HEK293T (cell line): ENCODE data around the gene DGLUCY.

ENCODE experiments used
- ARNT ChIP-seq: fragments of 450-650 bp; IDR thresholded peaks from 2 replicates; pipeline ENCODE4 v1.6.1; 2017; ENCODE audit warnings: mild to moderate bottlenecking
- BHLHE40 ChIP-seq: fragments of 450-650 bp; IDR thresholded peaks from 2 replicates; pipeline ENCODE4 v1.6.1; 2016; ENCODE audit warnings: mild to moderate bottlenecking, moderate library complexity, borderline replicate concordance
- CTBP1 ChIP-seq: fragments of 450-650 bp; IDR thresholded peaks from 2 replicates; pipeline ENCODE4 v1.6.1; 2016; ENCODE audit warnings: borderline replicate concordance
- FOXA1 ChIP-seq: fragments of 450-650 bp; IDR thresholded peaks from 2 replicates; pipeline ENCODE4 v1.6.1; 2016; ENCODE audit warnings: mild to moderate bottlenecking
- FOXK2 ChIP-seq: fragments of 450-650 bp; IDR thresholded peaks from 2 replicates; pipeline ENCODE4 v1.6.1; 2016; ENCODE audit warnings: mild to moderate bottlenecking
- FOXM1 ChIP-seq: fragments of 450-650 bp; IDR thresholded peaks from 2 replicates; pipeline ENCODE4 v1.6.1; 2017; ENCODE audit warnings: mild to moderate bottlenecking, borderline replicate concordance
- HDGF ChIP-seq: fragments of 450-650 bp; IDR thresholded peaks from 2 replicates; pipeline ENCODE4 v1.6.1; 2017; ENCODE audit warnings: antibody characterized with exemption, borderline replicate concordance
- NFRKB ChIP-seq: fragments of 450-650 bp; IDR thresholded peaks from 2 replicates; pipeline ENCODE4 v1.6.1; 2016; ENCODE audit warnings: mild to moderate bottlenecking, moderate library complexity
- SP1 ChIP-seq: fragments of 450-650 bp; IDR thresholded peaks from 2 replicates; pipeline ENCODE4 v1.6.1; 2017
- SUZ12 ChIP-seq: fragments of 450-650 bp; IDR thresholded peaks from 2 replicates; pipeline ENCODE4 v1.6.1; 2016; ENCODE audit warnings: mild to moderate bottlenecking
- TARDBP ChIP-seq: fragments of 450-650 bp; IDR thresholded peaks from 2 replicates; pipeline ENCODE4 v1.6.1; 2016
- ZNF384 ChIP-seq: fragments of 450-650 bp; IDR thresholded peaks from 2 replicates; pipeline ENCODE4 v1.6.1; 2016
- TF ChIP-seq, protein P1 (sequence below): fragments of 450-650 bp; IDR thresholded peaks from 2 replicates; pipeline ENCODE4 v1.6.1; 2016

DNA sequence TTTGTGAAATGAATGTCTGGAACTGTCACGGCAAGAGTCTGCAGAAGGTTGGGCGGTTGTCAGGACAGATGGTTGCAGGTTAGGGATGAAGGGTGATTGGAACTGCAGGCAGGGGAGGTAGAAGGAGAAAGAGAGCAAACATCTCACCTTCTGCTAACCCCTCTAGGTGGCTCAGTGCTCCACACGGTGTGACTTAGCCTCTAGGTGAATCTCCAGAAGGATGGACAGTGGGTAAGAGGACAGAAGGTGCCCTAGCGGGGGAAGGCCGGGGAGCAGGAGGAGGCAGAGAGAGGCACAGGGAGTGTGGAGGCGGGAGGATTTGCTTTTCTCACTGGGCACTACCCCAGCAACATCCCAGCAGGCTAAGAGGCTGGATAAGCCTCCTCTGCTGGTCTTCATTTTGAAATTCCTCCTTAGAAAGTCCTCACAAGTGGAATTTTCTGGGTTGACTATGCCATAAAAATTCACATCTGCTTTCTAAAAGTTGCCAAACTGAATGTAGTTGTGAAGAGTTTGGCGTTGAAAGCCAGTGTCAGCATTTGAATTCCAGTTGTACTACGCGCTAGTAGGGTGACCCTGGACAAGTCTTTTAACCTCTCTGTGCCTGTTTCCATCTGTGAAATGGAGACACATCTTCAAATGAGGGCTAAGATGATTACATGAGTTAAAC is 141.3 kb downstream of the DGLUCY start:
- TF ChIP-seq NFRKB (no peak), CTBP1 (no peak), TARDBP (no peak), FOXM1 (no peak), ZNF384 (no peak), HDGF (no peak), BHLHE40 (no peak), ARNT (no peak), FOXA1 (no peak), SUZ12 (no peak), SP1 (no peak), FOXK2 (no peak)
- TF ChIP-seq, protein P1, sequence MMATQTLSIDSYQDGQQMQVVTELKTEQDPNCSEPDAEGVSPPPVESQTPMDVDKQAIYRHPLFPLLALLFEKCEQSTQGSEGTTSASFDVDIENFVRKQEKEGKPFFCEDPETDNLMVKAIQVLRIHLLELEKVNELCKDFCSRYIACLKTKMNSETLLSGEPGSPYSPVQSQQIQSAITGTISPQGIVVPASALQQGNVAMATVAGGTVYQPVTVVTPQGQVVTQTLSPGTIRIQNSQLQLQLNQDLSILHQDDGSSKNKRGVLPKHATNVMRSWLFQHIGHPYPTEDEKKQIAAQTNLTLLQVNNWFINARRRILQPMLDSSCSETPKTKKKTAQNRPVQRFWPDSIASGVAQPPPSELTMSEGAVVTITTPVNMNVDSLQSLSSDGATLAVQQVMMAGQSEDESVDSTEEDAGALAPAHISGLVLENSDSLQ, result no peak
